ENCODE measurements around the gene PRPS1L1. TPM values are rescaled to one million over a fixed set of nuclear protein-coding genes. Genes with fewer than 3 reads are reported as not detected.
A peak's percentile ranks its signal among the peaks of the same experiment; 100 is the strongest.

Gene PRPS1L1
- total and polyA plus RNA-seq, 2 experiments from 2014 or later = not detected

DNA sequence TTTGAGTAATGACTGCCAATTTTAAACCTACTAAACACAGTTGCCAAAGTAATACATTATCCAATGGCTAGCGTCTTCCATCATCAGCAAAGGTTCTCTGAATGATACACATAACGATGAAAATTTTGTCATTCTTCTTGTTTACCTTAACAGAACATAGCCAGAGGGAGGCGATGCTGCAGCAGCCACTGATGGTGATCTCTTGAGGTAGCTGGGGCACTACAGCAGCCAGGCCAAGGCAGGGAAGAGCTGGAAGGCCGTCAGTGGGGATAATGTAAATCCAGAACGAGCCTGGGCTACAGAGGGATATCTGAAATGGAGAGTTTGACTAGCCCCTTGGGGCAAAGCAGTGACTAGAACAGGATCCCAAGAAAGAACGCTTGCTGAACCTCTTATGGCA is 38.8 kb downstream of the PRPS1L1 start:
- Histone ChIP-seq H3K4me3 (no peak overlapping the region), H3K9me3 (ENCODE audit: low read depth) (no peaks in the 10 kb centered on the region), H3K27me3 (no peaks in the 10 kb centered on the region), H3K36me3 (no peaks in the 10 kb centered on the region), H3K27ac (no peak overlapping the region), H3K4me1 (ENCODE audit: low read depth) (peaks cover 39% of the 10 kb centered on the region)
- TF ChIP-seq, protein P1, sequence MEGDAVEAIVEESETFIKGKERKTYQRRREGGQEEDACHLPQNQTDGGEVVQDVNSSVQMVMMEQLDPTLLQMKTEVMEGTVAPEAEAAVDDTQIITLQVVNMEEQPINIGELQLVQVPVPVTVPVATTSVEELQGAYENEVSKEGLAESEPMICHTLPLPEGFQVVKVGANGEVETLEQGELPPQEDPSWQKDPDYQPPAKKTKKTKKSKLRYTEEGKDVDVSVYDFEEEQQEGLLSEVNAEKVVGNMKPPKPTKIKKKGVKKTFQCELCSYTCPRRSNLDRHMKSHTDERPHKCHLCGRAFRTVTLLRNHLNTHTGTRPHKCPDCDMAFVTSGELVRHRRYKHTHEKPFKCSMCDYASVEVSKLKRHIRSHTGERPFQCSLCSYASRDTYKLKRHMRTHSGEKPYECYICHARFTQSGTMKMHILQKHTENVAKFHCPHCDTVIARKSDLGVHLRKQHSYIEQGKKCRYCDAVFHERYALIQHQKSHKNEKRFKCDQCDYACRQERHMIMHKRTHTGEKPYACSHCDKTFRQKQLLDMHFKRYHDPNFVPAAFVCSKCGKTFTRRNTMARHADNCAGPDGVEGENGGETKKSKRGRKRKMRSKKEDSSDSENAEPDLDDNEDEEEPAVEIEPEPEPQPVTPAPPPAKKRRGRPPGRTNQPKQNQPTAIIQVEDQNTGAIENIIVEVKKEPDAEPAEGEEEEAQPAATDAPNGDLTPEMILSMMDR (IDR thresholded peaks at IDR 0.05; ENCODE audit: low read depth, low read length) = no peak
- no peak for DNase-seq (ENCODE audit: low read depth in 1 of 2, low spot score in 1 of 2)

DNA sequence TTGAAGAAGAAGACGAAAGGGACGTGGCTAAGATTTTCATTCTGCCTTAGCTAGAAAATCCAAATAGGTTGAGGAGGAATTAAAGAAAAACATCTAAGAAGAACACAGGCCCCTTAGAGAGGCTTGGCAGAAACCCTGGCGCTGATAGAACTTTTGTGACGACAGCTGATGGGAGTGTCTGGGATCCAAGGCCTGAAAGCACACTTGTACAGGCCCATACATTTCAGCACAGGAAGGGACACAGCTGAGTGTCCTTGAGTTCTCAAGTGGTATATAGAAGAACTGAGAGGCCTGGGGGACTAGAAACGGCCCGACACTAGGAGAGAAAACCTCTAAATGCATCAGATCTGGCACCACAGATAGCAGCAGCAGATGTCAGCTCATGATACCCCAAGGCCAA is 39.5 kb downstream of the PRPS1L1 start:
- Histone ChIP-seq H3K36me3 (no peaks in the 10 kb centered on the region), H3K9me3 (ENCODE audit: low read depth) (no peaks in the 10 kb centered on the region), H3K27ac (peak overlapping the region; percentile 81), H3K27me3 (no peaks in the 10 kb centered on the region), H3K4me3 (no peak overlapping the region), H3K4me1 (ENCODE audit: low read depth) (peaks cover 39% of the 10 kb centered on the region)
- TF ChIP-seq, protein P1 (IDR thresholded peaks at IDR 0.05; ENCODE audit: low read depth, low read length) = no peak
- peak in 1 of 2 donors; percentile 88 for DNase-seq (ENCODE audit: low read depth in 1 of 2, low spot score in 1 of 2)

DNA sequence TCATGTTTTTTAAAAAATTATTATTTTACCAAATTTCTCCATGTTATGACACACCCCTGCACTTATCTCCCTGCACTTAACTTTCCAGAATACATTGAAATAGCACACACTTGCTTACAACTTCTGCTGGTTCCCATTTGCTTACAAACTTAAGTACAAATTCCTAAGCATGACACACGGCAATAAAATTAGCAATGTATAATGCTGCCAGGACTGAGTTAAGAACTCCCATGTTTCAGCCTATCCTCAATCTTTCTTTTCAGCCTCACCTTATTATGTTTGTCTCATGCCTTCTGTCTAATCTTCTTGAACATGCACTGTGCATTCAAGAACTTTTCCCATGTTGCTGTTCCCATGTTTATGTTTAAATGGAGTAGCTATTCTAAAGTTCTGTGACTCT is 40.8 kb downstream of the PRPS1L1 start:
- Histone ChIP-seq H3K4me3 (no peak overlapping the region), H3K27me3 (no peaks in the 10 kb centered on the region), H3K27ac (no peak overlapping the region), H3K36me3 (no peaks in the 10 kb centered on the region), H3K4me1 (ENCODE audit: low read depth) (peaks cover 35% of the 10 kb centered on the region), H3K9me3 (ENCODE audit: low read depth) (no peaks in the 10 kb centered on the region)
- DNase-seq (ENCODE audit: low read depth in 1 of 2, low spot score in 1 of 2) = peak in 1 of 2 donors; percentile 89
- TF ChIP-seq, protein P1 (IDR thresholded peaks at IDR 0.05; ENCODE audit: low read depth, low read length) = no peak

DNA sequence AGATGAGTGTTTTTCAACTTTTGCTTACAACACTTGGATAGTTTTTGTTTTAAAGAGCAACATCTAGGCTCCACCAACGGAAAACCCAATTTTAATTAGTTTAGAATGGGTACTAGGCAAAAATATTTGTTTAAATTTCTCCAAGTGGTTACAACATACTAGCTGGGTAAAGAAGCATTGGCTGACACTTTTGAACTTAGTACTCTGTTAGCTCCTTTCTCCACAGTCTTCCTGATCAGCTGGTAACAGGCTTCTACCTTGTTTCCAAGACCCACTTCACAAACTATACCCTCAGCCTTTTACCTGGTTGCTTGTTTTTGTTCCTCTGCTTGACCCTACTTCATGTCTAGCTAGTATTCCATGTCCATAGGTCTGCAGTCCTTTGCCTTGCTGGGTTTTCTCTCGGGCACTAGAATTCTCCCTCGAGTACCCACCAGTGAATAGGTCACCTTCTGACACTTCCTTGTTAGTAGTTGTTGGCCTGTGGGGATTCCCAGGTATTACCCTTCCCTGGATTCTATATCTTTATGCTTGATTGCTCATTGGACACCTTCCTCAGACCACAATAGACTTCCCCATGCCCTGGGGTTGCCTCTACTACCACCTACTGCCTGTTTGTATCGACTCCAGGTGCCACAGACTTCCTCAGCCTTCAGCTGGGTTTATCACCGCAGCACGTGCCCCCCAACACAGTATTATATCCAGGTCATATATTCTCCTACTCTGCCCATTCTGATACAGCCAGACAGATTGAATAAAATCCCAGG is 42.0 kb downstream of the PRPS1L1 start:
- Histone ChIP-seq H3K4me3 (no peak overlapping the region), H3K27ac (no peak overlapping the region), H3K4me1 (ENCODE audit: low read depth) (peaks cover 24% of the 10 kb centered on the region), H3K27me3 (no peaks in the 10 kb centered on the region), H3K9me3 (ENCODE audit: low read depth) (no peaks in the 10 kb centered on the region), H3K36me3 (no peaks in the 10 kb centered on the region)
- TF ChIP-seq, protein P1 (IDR thresholded peaks at IDR 0.05; ENCODE audit: low read depth, low read length) = no peak
- no peak for DNase-seq (ENCODE audit: low read depth in 1 of 2, low spot score in 1 of 2)

DNA sequence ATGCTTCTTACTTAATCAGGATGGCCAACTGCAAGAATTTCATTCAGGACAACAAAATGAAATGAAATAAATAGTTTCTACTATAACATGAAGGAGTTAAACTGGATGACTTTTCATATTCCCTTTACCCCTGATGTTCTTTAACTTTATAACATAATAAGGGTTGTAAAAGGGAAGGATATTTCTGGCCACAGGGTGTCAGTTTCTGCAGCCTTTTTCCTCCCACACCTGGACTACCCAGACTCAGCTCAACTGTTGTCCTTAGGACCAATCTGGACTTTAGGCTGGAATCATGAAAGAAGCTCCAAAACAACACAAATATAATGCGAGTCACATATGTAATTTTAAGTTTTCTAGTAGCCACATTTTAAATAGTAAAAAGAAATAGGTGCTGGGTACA is 43.4 kb downstream of the PRPS1L1 start:
- TF ChIP-seq, protein P1 (IDR thresholded peaks at IDR 0.05; ENCODE audit: low read depth, low read length) = no peak
- peaks cover 24% of the 10 kb centered on the region for H3K4me1 ChIP-seq (ENCODE audit: low read depth)
- H3K4me3 ChIP-seq = no peak overlapping the region
- DNase-seq (ENCODE audit: low read depth in 1 of 2, low spot score in 1 of 2) = no peak
- no peaks in the 10 kb centered on the region for H3K36me3 ChIP-seq
- no peak overlapping the region for H3K27ac ChIP-seq
- no peaks in the 10 kb centered on the region for H3K27me3 ChIP-seq
- no peaks in the 10 kb centered on the region for H3K9me3 ChIP-seq (ENCODE audit: low read depth)
